HG03025 (cell line): ENCODE data around the gene GRIN2B.
A peak's percentile ranks its signal among the peaks of the same experiment; 100 is the strongest.

Source experiments
- ATAC-seq: cut with Tn5 transposase; IDR thresholded peaks from one replicate; pipeline ENCODE4 v1.9.1; 2021; ENCODE audit warnings: mild to moderate bottlenecking, moderate library complexity; ENCODE audit not compliant: unreplicated experiment, low FRiP score

GRIN2B gene

GRCh38 chr12:13959131-13959723 lies 22.2 kb downstream of the GRIN2B start:
- ATAC-seq = no peak

- no peak for ATAC-seq
These were observed 23.8 kb downstream of the GRIN2B start for GRCh38 chr12:13957576-13957975.

GRCh38 chr12:13956060-13956590 lies 25.3 kb downstream of the GRIN2B start:
- ATAC-seq = no peak

- no peak for ATAC-seq
These were observed 29.3 kb downstream of the GRIN2B start for GRCh38 chr12:13952096-13952495.

- no peak for ATAC-seq
These were observed 30.9 kb downstream of the GRIN2B start for GRCh38 chr12:13950502-13950901.

- ATAC-seq = no peak
These were observed 32.8 kb downstream of the GRIN2B start for GRCh38 chr12:13948621-13949020.

- no peak for ATAC-seq
These were observed 34.0 kb downstream of the GRIN2B start for GRCh38 chr12:13947276-13947946.

GRCh38 chr12:13945641-13946040 lies 35.8 kb downstream of the GRIN2B start:
- no peak for ATAC-seq

GRCh38 chr12:13945236-13945635 lies 36.2 kb downstream of the GRIN2B start:
- no peak for ATAC-seq

GRCh38 chr12:13942826-13943225 lies 38.6 kb downstream of the GRIN2B start:
- no peak for ATAC-seq

GRCh38 chr12:13941258-13942249 lies 39.8 kb downstream of the GRIN2B start:
- peak; percentile 77 for ATAC-seq

- ATAC-seq = no peak
These were observed 41.0 kb downstream of the GRIN2B start for GRCh38 chr12:13940335-13940865.

- no peak for ATAC-seq
These were observed 43.7 kb downstream of the GRIN2B start for GRCh38 chr12:13937735-13938134.

GRCh38 chr12:13935169-13935568 lies 46.2 kb downstream of the GRIN2B start:
- no peak for ATAC-seq
